Measurements from ENCODE around the gene RCSD1.

The RCSD1 gene

GRCh38 chr1:167667536-167667935 lies 37.5 kb downstream of the RCSD1 start:
- no peak for DNase-seq (ENCODE audit: extremely low read depth, insufficient read length)
- Histone ChIP-seq H3K36me3 (ENCODE audit: control insufficient read depth, insufficient read depth, low read length) (peaks cover 17% of the 10 kb centered on the region), H3K27me3 (replicated peaks; ENCODE audit: control insufficient read depth, insufficient read depth, low read length) (no peaks in the 10 kb centered on the region), H3K4me3 (replicated peaks; ENCODE audit: low read depth, low read length) (no peak overlapping the region)
- no peak for TF ChIP-seq CTCF (IDR thresholded peaks at IDR 0.05; ENCODE audit: insufficient read depth, low read length, poor library complexity, severe bottlenecking)

- DNase-seq (ENCODE audit: extremely low read depth, insufficient read length), result peak; percentile 46
- Histone ChIP-seq H3K4me3 (replicated peaks; ENCODE audit: low read depth, low read length) (no peak overlapping the region), H3K36me3 (ENCODE audit: control insufficient read depth, insufficient read depth, low read length) (peaks cover 17% of the 10 kb centered on the region), H3K27me3 (replicated peaks; ENCODE audit: control insufficient read depth, insufficient read depth, low read length) (no peaks in the 10 kb centered on the region)
- no peak for TF ChIP-seq CTCF (IDR thresholded peaks at IDR 0.05; ENCODE audit: insufficient read depth, low read length, poor library complexity, severe bottlenecking)
These were observed 38.1 kb downstream of the RCSD1 start for GRCh38 chr1:167668108-167668507.

- Histone ChIP-seq H3K27me3 (replicated peaks; ENCODE audit: control insufficient read depth, insufficient read depth, low read length) (no peaks in the 10 kb centered on the region), H3K4me3 (replicated peaks; ENCODE audit: low read depth, low read length) (no peak overlapping the region), H3K36me3 (ENCODE audit: control insufficient read depth, insufficient read depth, low read length) (peaks cover 19% of the 10 kb centered on the region)
- peak; percentile 4 for TF ChIP-seq CTCF (IDR thresholded peaks at IDR 0.05; ENCODE audit: insufficient read depth, low read length, poor library complexity, severe bottlenecking)
- DNase-seq (ENCODE audit: extremely low read depth, insufficient read length), result no peak
These were observed 39.4 kb downstream of the RCSD1 start for GRCh38 chr1:167669209-167670124.

- H3K27me3 ChIP-seq (replicated peaks; ENCODE audit: control insufficient read depth, insufficient read depth, low read length), result no peaks in the 10 kb centered on the region
- no peak for DNase-seq (ENCODE audit: extremely low read depth, insufficient read length)
- TF ChIP-seq CTCF (IDR thresholded peaks at IDR 0.05; ENCODE audit: insufficient read depth, low read length, poor library complexity, severe bottlenecking), result no peak
- H3K4me3 ChIP-seq (replicated peaks; ENCODE audit: low read depth, low read length), result no peak overlapping the region
- peaks cover 19% of the 10 kb centered on the region for H3K36me3 ChIP-seq (ENCODE audit: control insufficient read depth, insufficient read depth, low read length)
These were observed 40.5 kb downstream of the RCSD1 start for GRCh38 chr1:167670563-167670962.

- H3K36me3 ChIP-seq (ENCODE audit: control insufficient read depth, insufficient read depth, low read length), result peaks cover 18% of the 10 kb centered on the region
- H3K4me3 ChIP-seq (replicated peaks; ENCODE audit: low read depth, low read length), result no peak overlapping the region
- DNase-seq (ENCODE audit: extremely low read depth, insufficient read length), result no peak
- no peaks in the 10 kb centered on the region for H3K27me3 ChIP-seq (replicated peaks; ENCODE audit: control insufficient read depth, insufficient read depth, low read length)
- TF ChIP-seq CTCF (IDR thresholded peaks at IDR 0.05; ENCODE audit: insufficient read depth, low read length, poor library complexity, severe bottlenecking), result no peak
These were observed 41.9 kb downstream of the RCSD1 start for GRCh38 chr1:167671727-167672511.
